HG02852 (cell line): Measurements from ENCODE around the gene CRYBG1.

Experiments used
- ATAC-seq: cut with Tn5 transposase; IDR thresholded peaks from one replicate; pipeline ENCODE4 v1.9.1; 2021; ENCODE audit warnings: mild to moderate bottlenecking, moderate library complexity; ENCODE audit not compliant: unreplicated experiment

The CRYBG1 gene

DNA sequence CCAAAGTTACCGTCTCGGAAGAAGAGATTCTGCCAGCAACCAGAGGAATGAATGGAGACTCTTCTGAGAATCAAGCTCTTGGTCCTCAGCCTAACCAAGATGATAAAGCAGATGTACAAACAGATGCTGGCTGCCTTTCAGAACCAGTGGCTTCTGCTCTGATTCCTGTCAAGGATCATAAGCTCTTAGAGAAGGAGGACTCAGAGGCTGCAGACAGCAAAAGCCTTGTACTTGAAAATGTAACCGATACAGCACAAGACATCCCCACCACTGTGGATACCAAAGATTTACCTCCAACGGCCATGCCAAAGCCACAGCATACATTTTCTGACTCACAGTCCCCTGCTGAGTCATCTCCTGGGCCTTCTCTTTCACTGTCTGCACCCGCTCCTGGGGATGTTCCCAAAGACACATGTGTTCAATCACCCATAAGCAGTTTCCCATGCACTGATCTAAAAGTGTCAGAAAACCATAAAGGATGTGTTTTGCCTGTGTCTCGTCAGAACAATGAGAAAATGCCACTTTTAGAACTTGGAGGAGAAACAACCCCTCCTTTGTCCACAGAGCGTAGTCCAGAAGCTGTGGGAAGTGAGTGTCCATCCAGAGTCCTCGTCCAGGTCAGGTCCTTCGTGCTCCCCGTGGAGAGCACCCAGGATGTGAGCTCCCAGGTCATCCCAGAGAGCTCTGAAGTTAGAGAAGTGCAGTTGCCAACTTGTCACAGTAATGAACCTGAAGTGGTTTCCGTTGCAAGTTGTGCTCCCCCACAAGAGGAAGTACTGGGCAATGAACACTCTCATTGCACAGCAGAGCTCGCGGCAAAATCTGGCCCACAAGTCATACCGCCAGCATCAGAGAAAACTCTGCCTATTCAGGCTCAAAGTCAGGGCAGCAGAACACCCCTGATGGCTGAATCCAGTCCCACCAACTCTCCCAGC is 159.2 kb downstream of the CRYBG1 start:
- peak; percentile 57 for ATAC-seq

DNA sequence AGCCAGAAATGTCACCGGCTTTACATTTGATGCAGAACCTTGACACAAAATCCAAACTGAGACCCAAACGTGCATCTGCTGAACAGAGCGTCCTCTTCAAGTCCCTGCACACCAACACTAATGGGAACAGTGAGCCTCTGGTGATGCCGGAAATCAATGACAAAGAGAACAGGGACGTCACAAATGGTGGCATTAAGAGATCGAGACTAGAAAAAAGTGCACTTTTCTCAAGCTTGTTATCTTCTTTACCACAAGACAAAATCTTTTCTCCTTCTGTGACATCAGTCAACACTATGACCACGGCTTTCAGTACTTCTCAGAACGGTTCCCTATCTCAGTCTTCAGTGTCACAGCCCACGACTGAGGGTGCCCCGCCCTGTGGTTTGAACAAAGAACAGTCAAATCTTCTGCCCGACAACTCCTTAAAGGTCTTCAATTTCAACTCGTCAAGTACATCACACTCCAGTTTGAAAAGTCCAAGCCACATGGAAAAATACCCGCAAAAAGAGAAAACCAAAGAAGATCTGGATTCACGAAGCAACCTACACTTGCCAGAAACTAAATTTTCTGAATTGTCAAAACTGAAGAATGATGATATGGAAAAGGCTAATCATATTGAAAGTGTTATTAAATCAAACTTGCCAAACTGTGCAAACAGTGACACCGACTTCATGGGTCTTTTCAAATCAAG is 160.3 kb downstream of the CRYBG1 start:
- ATAC-seq: peak; percentile 68

DNA sequence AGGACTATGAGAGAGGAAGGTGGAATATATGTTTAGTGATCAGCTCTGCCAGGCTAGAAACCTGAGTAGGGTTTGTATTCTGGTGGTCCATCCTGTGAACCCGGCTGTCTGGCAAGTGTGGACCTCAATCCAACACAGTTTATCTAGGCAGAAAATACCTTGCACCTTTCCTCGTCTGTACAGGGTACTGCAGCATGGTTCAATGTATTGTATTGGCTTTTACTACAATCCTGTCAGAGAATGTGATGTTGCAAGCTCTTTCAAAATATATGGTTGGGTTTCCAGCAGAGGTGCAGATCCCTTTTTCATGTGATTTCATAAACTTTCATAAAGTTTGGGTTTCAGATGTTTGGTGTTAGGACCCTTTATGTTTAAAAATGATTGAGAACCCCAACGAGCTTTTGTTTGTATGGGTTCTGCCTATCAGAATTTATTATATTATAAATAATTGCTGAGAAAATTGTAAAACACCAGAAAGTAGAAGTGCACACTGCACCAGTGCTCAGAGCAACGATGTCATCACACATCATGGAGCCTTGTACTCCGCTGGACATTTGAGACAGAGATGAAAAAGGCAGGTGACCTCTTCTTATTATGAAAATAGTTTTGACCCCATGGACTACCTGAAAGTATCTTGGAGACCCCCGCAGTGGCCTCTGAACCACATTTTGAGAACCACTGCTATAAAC is 162.2 kb downstream of the CRYBG1 start:
- ATAC-seq: no peak

DNA sequence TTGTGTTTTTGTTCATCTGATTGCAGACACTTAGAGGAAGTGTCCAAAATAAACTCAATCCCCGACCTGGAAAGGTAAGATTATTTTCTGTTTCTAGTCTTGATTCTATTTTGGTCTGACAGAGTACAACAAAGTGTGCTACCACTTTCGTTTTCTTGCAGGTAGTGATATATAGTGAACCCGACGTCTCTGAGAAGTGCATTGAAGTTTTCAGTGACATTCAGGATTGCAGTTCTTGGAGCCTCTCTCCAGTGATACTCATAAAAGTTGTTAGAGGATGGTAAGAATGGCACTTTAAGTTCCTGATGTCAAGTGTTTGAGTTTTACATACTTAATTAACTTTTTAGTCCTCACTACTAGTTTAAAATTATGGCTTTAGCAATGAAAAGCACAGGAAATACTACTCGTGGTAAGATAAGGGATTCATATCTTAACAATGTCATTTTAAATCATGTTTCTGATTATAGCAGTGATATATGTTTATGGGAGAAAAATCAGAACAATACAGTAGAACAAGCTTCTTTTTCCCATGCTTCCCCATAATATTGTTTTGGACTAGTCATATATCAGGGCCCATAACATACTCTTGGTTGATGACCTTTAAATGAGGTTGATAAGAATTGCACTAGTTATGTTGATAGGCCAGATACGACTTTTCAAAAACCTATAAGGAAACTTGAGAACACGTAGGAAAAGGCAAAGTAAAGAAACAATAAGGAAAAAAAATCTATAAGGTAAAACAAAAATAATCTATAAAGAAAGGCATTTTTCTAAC is 164.8 kb downstream of the CRYBG1 start:
- peak; percentile 39 for ATAC-seq

DNA sequence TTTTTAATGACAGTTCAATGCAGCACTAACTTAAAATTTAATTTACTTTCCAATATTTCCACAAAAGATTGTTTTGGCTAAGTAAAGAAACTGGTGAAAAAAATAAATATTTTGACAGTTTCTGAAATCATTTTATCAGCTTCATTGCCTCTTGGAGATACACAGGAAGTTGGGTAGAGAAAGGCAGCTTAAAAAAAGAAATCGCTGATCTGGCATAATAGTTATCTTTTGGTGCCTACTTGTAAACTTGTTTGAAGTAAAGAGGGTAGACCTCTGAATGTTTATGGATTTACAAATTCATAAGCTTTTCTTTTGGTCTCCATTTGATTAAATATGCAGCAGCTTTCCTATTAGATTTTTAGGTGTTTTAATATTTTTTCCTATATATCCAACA is 165.4 kb downstream of the CRYBG1 start:
- ATAC-seq: no peak

DNA sequence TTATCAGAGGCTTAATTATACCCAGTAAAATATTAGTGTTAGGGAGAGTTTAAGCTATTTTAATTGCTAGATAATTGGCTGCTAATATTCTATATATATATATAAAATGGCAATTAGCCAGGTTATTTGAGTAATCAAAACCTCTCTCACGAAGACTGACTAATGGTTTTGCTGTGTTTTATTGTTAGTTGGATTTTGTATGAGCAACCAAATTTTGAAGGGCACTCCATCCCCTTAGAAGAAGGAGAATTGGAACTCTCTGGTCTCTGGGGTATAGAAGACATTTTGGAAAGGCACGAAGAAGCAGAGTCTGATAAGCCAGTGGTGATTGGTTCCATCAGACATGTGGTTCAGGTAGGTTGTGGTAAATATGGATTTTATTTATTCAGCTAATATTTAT is 166.6 kb downstream of the CRYBG1 start:
- ATAC-seq: no peak

DNA sequence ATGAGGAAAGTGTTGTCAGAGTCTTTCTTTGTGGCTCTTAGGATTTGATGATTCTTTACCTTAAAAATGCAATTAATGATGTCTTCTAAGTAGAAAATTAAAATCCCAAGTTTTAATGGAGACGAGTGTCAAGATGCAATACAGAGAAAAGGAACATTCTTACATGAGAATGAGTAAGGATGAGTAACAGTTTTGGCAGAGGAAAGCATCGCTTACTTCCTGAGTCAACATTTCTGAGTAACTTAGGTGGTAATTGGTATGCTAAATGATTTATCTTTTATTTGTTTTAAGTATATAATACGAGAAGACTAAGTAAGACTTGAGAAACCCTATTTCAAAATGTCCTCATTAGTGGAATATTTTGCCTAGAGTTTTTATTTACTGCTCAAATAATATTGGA is 167.5 kb downstream of the CRYBG1 start:
- ATAC-seq: no peak

DNA sequence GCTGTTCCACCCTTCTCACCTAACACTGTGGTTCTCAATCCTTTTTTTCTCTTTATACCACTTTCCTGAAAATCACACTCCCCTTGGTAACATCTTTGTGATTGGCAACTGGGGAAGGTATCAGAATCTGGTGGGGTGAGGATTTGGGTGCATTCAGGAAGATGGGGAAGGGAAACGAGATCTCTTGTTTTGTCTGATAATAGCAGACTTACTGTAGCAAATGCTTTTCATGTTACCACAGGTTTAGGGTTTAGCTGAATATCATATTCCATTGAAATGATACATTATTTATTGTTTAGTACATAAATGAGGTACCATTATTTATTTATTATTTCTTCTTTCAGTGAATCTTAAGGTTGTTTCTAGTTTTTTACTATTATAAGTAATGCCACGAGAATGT is 168.0 kb downstream of the CRYBG1 start:
- ATAC-seq: no peak

DNA sequence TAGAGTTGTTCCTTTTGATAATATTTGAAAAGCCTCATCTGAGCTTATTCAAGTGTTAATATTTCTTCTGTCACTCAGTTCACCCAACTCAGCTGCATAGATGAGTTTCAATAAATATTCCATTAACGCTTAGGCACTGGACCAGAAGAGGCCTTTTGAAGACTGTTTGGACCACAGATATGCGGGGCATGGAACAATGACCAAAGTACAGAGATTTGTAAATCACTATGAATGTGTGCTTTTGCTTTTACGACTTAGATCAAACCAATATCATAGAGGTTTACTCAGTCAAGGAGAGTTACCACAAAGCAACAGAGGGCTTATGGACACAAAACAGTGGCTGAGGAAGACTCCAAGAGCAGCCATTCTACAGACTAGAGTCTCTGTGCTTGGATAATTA is 168.9 kb downstream of the CRYBG1 start:
- ATAC-seq: no peak

DNA sequence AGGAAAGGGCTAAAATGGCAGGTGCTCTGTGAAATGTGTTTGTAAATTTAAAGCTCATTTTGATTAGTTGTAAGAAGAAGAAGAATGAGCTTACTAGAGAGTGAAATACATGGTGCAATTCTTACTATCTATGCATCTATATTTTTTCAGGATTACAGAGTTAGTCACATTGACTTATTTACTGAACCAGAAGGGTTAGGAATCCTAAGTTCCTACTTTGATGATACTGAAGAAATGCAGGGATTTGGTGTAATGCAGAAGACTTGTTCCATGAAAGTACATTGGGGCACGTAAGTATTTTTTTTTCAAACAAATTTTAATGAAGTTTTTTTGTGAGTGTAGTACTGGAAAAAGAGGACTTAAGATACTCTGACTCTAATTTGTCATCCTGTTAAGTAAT is 169.5 kb downstream of the CRYBG1 start:
- no peak for ATAC-seq

DNA sequence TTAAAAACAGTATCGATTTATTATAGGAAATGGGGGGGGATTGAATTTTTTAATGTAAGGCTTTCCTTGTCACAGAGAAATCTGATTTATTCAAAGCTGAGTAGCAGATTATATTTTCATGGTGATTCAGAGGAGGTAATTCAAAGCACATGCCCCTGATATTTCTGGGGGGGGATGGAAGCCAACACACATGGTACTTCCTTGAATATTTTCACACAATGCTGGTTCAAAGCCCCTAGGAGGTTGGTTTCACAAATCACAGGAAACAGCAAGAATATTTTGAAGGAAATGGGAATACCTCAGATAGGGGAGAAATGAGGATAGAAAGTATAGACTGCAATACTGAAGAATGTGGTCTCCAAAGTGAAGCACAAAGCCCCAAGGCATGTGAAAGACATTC is 170.0 kb downstream of the CRYBG1 start:
- no peak for ATAC-seq

DNA sequence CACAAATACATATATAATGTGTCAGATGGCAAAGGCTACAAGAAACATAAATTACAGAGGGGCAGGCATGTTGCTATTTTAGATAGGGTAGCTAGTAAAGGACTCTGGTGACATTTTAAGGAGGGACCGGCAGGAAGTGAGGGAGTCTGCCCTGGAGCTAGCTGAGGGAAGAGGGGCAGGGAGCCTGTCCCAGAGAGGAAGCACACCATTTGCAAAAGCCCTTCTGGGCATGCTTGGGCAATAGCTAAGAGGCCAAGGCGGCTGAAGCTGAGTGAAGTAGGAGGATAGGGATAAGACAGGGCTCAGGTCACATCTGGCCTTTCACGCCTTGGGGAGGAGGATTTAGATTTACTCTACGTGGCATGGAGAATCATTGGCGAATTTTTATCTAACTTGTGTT is 172.5 kb downstream of the CRYBG1 start:
- ATAC-seq: no peak

DNA sequence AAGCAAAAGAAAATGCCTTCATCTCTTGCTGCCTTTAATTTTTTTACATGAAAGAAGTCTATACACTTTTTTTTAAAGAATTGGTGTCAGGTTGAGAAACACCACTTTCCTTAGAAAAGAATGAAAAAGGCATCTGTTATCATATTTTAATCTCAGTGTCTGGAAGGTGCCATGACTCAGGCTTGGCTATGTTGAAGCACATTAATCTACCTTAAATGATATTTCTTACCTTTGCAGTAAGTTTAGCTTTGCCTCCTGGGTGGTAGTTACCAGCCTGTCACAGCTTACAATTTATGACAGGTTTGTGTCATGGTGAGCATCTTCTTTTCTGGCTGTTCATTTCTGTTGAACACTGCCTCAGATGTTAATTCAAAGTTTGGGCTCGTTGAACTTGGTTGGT is 173.5 kb downstream of the CRYBG1 start:
- no peak for ATAC-seq

DNA sequence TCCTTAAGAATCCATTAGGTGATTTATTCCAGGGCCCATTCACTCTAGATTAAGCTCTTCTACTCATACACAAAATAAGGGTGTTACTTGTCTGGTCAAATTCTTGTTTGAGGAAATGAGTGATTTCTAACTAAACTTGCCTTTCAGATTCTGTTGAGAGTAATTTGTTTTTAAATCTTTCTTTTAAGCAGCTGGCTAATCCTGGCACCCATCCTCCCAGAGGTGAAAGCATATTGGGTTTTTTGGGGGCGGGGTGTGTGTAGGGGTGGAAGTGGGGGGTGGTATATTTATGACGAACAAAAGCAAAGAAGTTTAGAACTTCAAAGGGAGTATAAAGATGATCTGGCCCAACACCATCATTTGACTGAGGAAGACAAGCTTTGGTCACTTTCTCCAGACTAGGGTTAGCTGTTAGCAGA is 174.1 kb downstream of the CRYBG1 start:
- peak; percentile 53 for ATAC-seq

DNA sequence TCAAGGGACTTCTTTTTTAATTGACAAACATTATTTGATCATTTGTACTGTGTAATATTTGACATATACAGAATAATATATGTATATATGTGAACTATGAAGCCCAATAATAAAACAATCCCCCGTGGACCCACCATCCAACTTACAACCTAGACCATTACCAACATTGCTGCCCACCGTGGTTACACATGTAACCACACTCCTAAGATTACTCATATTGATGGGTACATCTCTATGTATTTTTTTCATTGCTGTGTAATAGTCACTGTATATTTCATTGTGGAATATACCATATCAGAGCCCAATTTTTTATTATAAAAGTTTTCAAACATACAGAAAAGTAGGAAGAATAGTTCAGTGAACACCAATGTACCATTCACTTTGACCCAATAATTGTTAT is 174.5 kb downstream of the CRYBG1 start:
- no peak for ATAC-seq

DNA sequence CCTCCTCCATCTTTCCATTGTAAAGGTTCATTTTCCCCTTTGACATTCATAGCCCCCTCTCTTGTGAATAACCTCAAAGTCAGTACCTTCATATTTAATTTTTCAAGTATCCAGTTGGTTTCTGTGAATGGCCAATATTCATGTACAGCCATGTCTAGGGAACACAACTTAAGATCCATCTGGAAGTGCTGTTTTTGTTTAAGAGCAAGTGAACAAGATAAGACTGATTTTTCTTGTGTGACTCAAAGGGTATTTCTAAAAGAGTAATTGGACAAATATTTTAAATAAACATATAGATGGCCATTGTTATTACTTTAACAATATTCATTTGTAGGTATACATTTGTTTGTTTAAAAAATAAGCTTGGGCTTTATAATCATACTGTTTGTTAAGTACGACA is 175.8 kb downstream of the CRYBG1 start:
- no peak for ATAC-seq

DNA sequence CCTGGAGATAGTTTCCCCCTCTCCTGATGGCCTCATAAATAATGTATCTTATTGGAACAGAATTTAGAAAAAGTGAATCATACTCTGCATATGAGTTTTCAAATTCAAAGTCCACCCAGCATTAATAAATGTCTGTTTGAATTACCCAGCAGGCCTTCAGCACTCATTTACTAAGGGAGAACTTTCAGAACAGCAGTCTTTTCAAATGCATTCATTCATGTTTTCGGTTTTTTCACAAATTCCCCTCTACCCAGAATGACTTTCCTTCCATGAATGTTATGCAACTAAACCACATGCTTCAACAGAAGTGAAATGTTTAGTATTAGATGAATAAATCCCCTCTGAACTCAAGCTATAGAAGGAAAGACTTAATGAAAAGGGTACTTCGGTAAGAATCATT is 176.3 kb downstream of the CRYBG1 start:
- no peak for ATAC-seq

DNA sequence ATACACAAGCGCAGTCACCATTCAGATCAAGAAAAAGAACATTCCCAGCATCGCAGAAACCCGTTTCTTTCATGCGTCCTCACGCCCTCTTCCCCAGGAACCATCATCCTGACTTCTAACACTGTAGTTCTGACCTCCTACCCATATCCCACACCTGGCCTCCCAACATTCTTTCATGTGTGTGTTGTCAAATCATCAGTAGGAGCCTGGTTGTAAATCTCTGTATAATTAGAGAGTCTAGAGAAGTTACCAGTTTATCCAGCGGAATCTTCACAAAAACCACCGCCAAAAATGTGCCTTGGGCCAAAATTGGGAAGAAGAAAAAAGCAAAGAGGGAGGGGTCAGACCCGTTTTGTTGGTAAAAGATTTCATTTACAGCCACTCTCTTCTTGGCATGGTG is 177.1 kb downstream of the CRYBG1 start:
- no peak for ATAC-seq

DNA sequence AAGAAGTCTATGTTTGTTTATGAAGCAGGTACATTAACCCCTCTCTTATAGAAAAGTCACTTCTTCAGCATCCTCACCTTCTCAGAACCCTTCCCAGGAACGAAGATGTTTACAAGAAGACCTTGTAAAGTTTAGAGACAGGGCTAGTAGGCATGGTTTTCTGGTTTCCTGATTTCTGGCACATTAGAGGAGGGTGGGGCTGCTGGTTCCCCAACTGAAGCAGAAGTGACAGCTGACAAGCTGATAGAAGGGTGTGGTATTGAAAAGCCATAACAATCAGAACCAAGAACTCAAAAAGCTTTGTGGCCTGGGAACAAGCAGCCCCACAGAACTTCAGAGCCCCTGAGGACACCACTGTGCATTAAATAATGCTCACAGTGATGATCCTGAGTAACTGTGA is 177.6 kb downstream of the CRYBG1 start:
- ATAC-seq: no peak

DNA sequence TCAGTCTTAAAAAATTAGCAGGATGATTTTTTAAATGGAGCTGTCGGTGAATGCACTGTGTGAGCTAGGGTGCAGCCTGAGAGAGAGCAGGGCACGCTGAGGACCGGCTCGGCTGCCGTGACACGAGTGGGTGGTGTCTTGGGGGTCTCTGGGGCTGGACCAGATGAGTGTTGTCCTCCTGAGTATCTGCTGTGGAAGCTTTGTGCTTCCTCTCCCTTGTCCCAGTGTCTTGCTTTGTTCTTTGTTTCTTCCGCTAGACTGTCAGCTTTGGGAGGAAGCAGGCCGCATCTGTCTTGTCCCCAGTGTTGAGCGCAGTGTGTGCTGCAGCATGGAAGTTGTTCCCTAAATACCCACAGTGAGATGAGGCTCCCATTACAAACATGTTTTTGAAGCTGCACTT is 179.4 kb downstream of the CRYBG1 start:
- no peak for ATAC-seq

DNA sequence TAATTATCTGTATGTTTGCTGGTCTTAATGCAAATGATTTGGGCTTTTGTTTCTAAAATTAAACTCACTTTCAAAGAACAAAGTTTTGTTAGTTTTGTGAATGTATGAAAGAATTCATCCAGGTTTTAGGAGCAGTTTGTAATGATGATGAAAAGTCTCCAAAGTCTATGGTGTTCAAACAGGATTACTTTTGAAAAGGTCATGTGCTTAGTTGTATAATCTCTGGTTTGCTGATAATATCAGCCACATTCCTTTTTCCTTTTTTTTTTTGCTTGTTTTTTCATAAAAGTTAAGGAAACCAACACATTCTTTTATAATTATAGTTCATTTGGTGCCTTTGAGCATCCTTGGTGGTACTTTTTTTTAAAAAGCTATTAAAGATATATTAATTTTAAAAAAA is 179.9 kb downstream of the CRYBG1 start:
- ATAC-seq: no peak
